IMR-90 (cell line): ENCODE measurements around the gene PRR19. TPM values are rescaled to one million over a fixed set of nuclear protein-coding genes. Genes with fewer than 3 reads are reported as not detected.

Experiments
- microRNA-seq, 2 experiments: library from miRNA; stranded (forward) in 1 of 2; unstranded in 1 of 2; fragments of 10-50 nt in 1 of 2; fragments of <30 nt in 1 of 2; gene quantifications in 1 of 2; microRNA quantifications in 1 of 2; one replicate each; pipeline versions ENCODE3 to v1.1.0; 2013 to 2020; ENCODE audit not compliant: insufficient read depth in 1 of 2, insufficient read length in 1 of 2, unreplicated experiment in 1 of 2
- polyA plus RNA-seq, 3 experiments: library from polyadenylated mRNA; depleted of rRNA; stranded (reverse); fragments of >200 nt; gene quantifications; 2 replicates each; pipeline ENCODE4 v1.2.3, GENCODE V29; 2012; ENCODE audit warnings: low replicate concordance in 1 of 3
- small RNA-seq, 5 experiments: library from RNA; depleted of rRNA; stranded (forward); fragments of <200 nt; gene quantifications; one replicate each; pipeline ENCODE3, GENCODE V24; 2012
- total RNA-seq: library from RNA; depleted of rRNA; stranded (reverse); fragments of >200 nt; gene quantifications from 2 replicates; pipeline ENCODE4 v1.2.3, GENCODE V29; 2012; rRNA removed

Gene PRR19
- total and polyA plus RNA-seq, 2 of the 4 experiments (the other 2 are of a cell fraction): 0.36 to 1.6 TPM

Small RNA genes within 50 kb of the gene (microRNA-seq; reads per million reads assigned to microRNA genes)
- 0 reads per million in 2 experiments for gene MIR8077

Small RNA genes within 50 kb of the gene (small RNA-seq; reads per million reads assigned to genes)
- 0 to 0.08 (median 0) reads per million in 5 experiments for gene MIR8077

Other genes starting within 250 kb of the PRR19 start
- not detected in 2 replicates for gene GRIK5, start 231.9 kb upstream of the PRR19 start, total RNA-seq
- gene GRIK5, start 231.9 kb upstream of the PRR19 start, polyA plus RNA-seq (2012; rRNA removed): 0.07 and 0.10 TPM in 2 replicates
- gene ZNF574, start 226.0 kb upstream of the PRR19 start, total RNA-seq: 8.1 and 10.0 TPM in 2 replicates
- gene ZNF574, start 226.0 kb upstream of the PRR19 start, polyA plus RNA-seq (2012; rRNA removed): 12.7 and 14.1 TPM in 2 replicates
- gene POU2F2, start 169.7 kb upstream of the PRR19 start, total RNA-seq: 0.54 and 0.56 TPM in 2 replicates
- 5.0 and 6.6 TPM in 2 replicates for gene POU2F2, start 169.7 kb upstream of the PRR19 start, polyA plus RNA-seq (2012; rRNA removed)
- gene DEDD2, start 84.5 kb upstream of the PRR19 start, total RNA-seq: 8.1 and 8.2 TPM in 2 replicates
- gene DEDD2, start 84.5 kb upstream of the PRR19 start, polyA plus RNA-seq (2012; rRNA removed): 21.0 and 26.1 TPM in 2 replicates
- 13.6 and 14.2 TPM in 2 replicates for gene ZNF526, start 81.8 kb upstream of the PRR19 start, total RNA-seq
- 6.8 and 7.3 TPM in 2 replicates for gene ZNF526, start 81.8 kb upstream of the PRR19 start, polyA plus RNA-seq (2012; rRNA removed)
- gene GSK3A, start 59.5 kb upstream of the PRR19 start, total RNA-seq: 6.9 and 8.1 TPM in 2 replicates
- 41.4 and 43.3 TPM in 2 replicates for gene GSK3A, start 59.5 kb upstream of the PRR19 start, polyA plus RNA-seq (2012; rRNA removed)
- gene ERF, start 47.0 kb upstream of the PRR19 start, total RNA-seq: 5.2 and 6.1 TPM in 2 replicates
- 32.4 and 50.9 TPM in 2 replicates for gene ERF, start 47.0 kb upstream of the PRR19 start, polyA plus RNA-seq (2012; rRNA removed)
- gene CIC, start 32.9 kb upstream of the PRR19 start, total RNA-seq: 1.8 and 2.5 TPM in 2 replicates
- gene CIC, start 32.9 kb upstream of the PRR19 start, polyA plus RNA-seq (2012; rRNA removed): 23.2 and 27.3 TPM in 2 replicates
- 71.2 and 76.4 TPM in 2 replicates for gene PAFAH1B3, start 492 bp downstream of the PRR19 start, total RNA-seq
- gene PAFAH1B3, start 492 bp downstream of the PRR19 start, polyA plus RNA-seq (2012; rRNA removed): 64.3 and 69.7 TPM in 2 replicates
- under 0.01 and 2.5 TPM in 2 replicates for gene TMEM145, start 11.2 kb downstream of the PRR19 start, total RNA-seq
- gene TMEM145, start 11.2 kb downstream of the PRR19 start, polyA plus RNA-seq (2012; rRNA removed): 0.09 and 0.41 TPM in 2 replicates
- 2.3 and 2.5 TPM in 2 replicates for gene MEGF8, start 23.5 kb downstream of the PRR19 start, total RNA-seq
- 12.5 and 13.7 TPM in 2 replicates for gene MEGF8, start 23.5 kb downstream of the PRR19 start, polyA plus RNA-seq (2012; rRNA removed)
- gene CNFN, start 88.2 kb downstream of the PRR19 start, total RNA-seq: not detected in 2 replicates
- 1.0 and 1.2 TPM in 2 replicates for gene CNFN, start 88.2 kb downstream of the PRR19 start, polyA plus RNA-seq (2012; rRNA removed)
- 0.83 and 1.1 TPM in 2 replicates for gene LIPE, start 125.3 kb downstream of the PRR19 start, total RNA-seq
- 5.4 and 5.9 TPM in 2 replicates for gene LIPE, start 125.3 kb downstream of the PRR19 start, polyA plus RNA-seq (2012; rRNA removed)
- not detected in 2 replicates for gene CXCL17, start 140.8 kb downstream of the PRR19 start, total RNA-seq
- not detected in 2 replicates for gene CXCL17, start 140.8 kb downstream of the PRR19 start, polyA plus RNA-seq (2012; rRNA removed)
- gene CEACAM1, start 226.3 kb downstream of the PRR19 start, total RNA-seq: not detected in 2 replicates
- gene CEACAM1, start 226.3 kb downstream of the PRR19 start, polyA plus RNA-seq (2012; rRNA removed): not detected in 2 replicates